ENCODE data around the gene NEURL1B. TPM values are rescaled to one million over a fixed set of nuclear protein-coding genes. Genes with fewer than 3 reads are reported as not detected.

Gene NEURL1B
- polyA plus RNA-seq, 1 of the 3 experiments (the other 2 are of a cell fraction): 2.8 TPM

DNA sequence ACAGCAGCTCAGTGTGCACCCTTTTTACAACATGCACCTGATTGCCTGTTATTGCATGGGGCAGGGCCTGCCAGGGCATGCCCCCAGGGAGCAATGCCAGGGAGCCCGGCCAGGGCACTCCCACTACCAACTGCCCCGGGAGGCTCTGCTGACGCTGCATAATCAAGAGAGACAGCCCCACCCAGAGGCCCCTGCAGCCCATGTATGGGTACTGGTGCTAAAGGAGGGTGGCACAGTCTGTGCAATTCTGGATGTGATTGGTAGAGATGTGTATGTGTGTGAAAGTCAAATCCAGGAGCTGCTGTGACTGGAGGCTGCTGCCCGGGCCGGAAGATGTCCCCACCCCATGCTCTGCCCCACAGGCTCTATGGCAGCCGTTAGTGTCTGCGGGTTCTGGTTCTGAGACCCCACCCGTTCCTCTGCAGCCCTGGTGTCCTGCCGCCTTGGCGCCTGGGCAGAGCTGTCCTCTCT is 3.9 kb upstream of the NEURL1B start (continued):
- TF ChIP-seq, protein P1, sequence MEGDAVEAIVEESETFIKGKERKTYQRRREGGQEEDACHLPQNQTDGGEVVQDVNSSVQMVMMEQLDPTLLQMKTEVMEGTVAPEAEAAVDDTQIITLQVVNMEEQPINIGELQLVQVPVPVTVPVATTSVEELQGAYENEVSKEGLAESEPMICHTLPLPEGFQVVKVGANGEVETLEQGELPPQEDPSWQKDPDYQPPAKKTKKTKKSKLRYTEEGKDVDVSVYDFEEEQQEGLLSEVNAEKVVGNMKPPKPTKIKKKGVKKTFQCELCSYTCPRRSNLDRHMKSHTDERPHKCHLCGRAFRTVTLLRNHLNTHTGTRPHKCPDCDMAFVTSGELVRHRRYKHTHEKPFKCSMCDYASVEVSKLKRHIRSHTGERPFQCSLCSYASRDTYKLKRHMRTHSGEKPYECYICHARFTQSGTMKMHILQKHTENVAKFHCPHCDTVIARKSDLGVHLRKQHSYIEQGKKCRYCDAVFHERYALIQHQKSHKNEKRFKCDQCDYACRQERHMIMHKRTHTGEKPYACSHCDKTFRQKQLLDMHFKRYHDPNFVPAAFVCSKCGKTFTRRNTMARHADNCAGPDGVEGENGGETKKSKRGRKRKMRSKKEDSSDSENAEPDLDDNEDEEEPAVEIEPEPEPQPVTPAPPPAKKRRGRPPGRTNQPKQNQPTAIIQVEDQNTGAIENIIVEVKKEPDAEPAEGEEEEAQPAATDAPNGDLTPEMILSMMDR (IDR thresholded peaks at IDR 0.05): no peak
- TF ChIP-seq FOXJ3 (CRISPR knock-in tag; IDR thresholded peaks at IDR 0.05): no peak
- TF ChIP-seq MEF2A (IDR thresholded peaks at IDR 0.05; ENCODE audit: borderline replicate concordance, low read depth): no peak

DNA sequence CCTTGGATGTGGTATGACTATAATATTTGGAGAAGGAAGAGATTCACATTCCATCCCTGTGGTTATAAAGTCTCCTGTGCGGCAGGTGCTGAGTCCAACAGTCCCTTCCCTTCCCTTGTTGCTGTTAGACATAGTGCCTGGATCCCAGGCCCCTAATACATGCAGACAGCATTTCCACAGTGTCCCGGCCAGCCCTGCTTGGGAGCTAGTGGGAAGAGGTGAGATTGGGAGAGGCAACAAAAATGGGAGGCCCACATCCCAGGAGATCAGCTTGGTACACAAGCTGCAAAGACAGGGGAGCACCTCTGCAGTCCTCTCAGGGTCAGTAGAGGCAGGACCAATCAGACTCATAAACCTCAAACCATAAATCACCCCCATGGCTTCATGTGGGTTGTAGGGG is 3.3 kb upstream of the NEURL1B start:
- no peaks in the 10 kb centered on the region for H4K20me1 ChIP-seq (ENCODE audit: insufficient read depth)
- WGBS (ENCODE audit: low lambda C conversion rate): 63% methylated on average over 1 of the region's 2 CpGs
- no peak overlapping the region for H3K4me2 ChIP-seq
- H3K27me3 ChIP-seq (ENCODE audit: insufficient read depth): no peaks in the 10 kb centered on the region
- no peak overlapping the region for H3K4me3 ChIP-seq (ENCODE audit: low read depth in 2 of 2, low read length in 1 of 2)
- no peaks in the 10 kb centered on the region for H3K9me2 ChIP-seq
- TF ChIP-seq GATA2 (CRISPR knock-in tag; IDR thresholded peaks at IDR 0.05): no peak
- TF ChIP-seq EP300 (IDR thresholded peaks at IDR 0.05; ENCODE audit: borderline replicate concordance in 1 of 2, low read depth in 1 of 2, low read length in 1 of 2): no peak
- no peak for TF ChIP-seq RCOR1 (IDR thresholded peaks at IDR 0.05; ENCODE audit: low read length)
- TF ChIP-seq MEF2A (IDR thresholded peaks at IDR 0.05; ENCODE audit: borderline replicate concordance, low read depth): no peak
- TF ChIP-seq, protein P1 (IDR thresholded peaks at IDR 0.05): no peak
- TF ChIP-seq, protein P2, sequence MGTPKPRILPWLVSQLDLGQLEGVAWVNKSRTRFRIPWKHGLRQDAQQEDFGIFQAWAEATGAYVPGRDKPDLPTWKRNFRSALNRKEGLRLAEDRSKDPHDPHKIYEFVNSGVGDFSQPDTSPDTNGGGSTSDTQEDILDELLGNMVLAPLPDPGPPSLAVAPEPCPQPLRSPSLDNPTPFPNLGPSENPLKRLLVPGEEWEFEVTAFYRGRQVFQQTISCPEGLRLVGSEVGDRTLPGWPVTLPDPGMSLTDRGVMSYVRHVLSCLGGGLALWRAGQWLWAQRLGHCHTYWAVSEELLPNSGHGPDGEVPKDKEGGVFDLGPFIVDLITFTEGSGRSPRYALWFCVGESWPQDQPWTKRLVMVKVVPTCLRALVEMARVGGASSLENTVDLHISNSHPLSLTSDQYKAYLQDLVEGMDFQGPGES (IDR thresholded peaks at IDR 0.05; ENCODE audit: low read depth, low read length): no peak
- no peak for TF ChIP-seq JUND (IDR thresholded peaks at IDR 0.05)
- TF ChIP-seq NFIC (IDR thresholded peaks at IDR 0.05; ENCODE audit: borderline replicate concordance): no peak
- TF ChIP-seq, protein P3, sequence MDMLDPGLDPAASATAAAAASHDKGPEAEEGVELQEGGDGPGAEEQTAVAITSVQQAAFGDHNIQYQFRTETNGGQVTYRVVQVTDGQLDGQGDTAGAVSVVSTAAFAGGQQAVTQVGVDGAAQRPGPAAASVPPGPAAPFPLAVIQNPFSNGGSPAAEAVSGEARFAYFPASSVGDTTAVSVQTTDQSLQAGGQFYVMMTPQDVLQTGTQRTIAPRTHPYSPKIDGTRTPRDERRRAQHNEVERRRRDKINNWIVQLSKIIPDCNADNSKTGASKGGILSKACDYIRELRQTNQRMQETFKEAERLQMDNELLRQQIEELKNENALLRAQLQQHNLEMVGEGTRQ (IDR thresholded peaks at IDR 0.05; ENCODE audit: borderline replicate concordance, low read depth, low read length): no peak
- no peak for TF ChIP-seq RAD21 (IDR thresholded peaks at IDR 0.05; ENCODE audit: low read length)
- no peak for TF ChIP-seq FOXJ3 (CRISPR knock-in tag; IDR thresholded peaks at IDR 0.05)
- TF ChIP-seq, protein P4, sequence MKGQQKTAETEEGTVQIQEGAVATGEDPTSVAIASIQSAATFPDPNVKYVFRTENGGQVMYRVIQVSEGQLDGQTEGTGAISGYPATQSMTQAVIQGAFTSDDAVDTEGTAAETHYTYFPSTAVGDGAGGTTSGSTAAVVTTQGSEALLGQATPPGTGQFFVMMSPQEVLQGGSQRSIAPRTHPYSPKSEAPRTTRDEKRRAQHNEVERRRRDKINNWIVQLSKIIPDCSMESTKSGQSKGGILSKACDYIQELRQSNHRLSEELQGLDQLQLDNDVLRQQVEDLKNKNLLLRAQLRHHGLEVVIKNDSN (IDR thresholded peaks at IDR 0.05; ENCODE audit: borderline replicate concordance, low read depth): no peak
- no peak for TF ChIP-seq EZH2phosphoT487 (IDR thresholded peaks at IDR 0.05; ENCODE audit: borderline replicate concordance, low read depth)
- no peak for TF ChIP-seq TEAD4 (IDR thresholded peaks at IDR 0.05; ENCODE audit: borderline replicate concordance, insufficient read depth)
- TF ChIP-seq, protein P5, sequence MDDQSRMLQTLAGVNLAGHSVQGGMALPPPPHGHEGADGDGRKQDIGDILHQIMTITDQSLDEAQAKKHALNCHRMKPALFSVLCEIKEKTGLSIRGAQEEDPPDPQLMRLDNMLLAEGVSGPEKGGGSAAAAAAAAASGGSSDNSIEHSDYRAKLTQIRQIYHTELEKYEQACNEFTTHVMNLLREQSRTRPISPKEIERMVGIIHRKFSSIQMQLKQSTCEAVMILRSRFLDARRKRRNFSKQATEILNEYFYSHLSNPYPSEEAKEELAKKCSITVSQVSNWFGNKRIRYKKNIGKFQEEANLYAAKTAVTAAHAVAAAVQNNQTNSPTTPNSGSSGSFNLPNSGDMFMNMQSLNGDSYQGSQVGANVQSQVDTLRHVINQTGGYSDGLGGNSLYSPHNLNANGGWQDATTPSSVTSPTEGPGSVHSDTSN (IDR thresholded peaks at IDR 0.05): no peak
- no peak for TF ChIP-seq YY1 (IDR thresholded peaks at IDR 0.05; ENCODE audit: low read depth)
- no peak for TF ChIP-seq ELF1 (IDR thresholded peaks at IDR 0.05)
- no peak for TF ChIP-seq TCF12 (IDR thresholded peaks at IDR 0.05)
- TF ChIP-seq NRF1 (IDR thresholded peaks at IDR 0.05; ENCODE audit: low read depth, low read length): no peak
- TF ChIP-seq RFX5 (IDR thresholded peaks at IDR 0.05; ENCODE audit: low read length): no peak
- no peak for DNase-seq
- 0 out of 2 replicates have a peak, but pooled peaks cover 6% of the 10 kb centered on the region for H3K79me2 ChIP-seq (ENCODE audit: insufficient read depth)
- H3K4me1 ChIP-seq (ENCODE audit: control insufficient read depth in 1 of 2, insufficient read depth in 2 of 2, low read depth in 1 of 2, low read length in 1 of 2): peaks cover 5 to 14% of the 10 kb centered on the region in 2 experiments; a peak in 2 of 4 replicates
- POLR2A ChIA-PET: no interaction called here
- H3K36me3 ChIP-seq (replicated peaks in 1 of 2; ENCODE audit: control insufficient read depth in 1 of 2, insufficient read depth in 2 of 2, low read length in 1 of 2): no peaks in the 10 kb centered on the region
- peaks cover 2% of the 10 kb centered on the region for H3F3A ChIP-seq (replicated peaks; ENCODE audit: insufficient read depth)
- CTCF ChIA-PET: interaction anchor here (1.1 to 1.7 kb wide), 5 partner anchors 31 to 158 kb away, joined by 3 to 5 read pairs (median 4); no protein-coding TSS in a partner anchor
- no peak overlapping the region for H3K9ac ChIP-seq
- no peaks in the 10 kb centered on the region for H3K9me3 ChIP-seq
- no peak overlapping the region for H2AFZ ChIP-seq (ENCODE audit: low read depth)
- H3K27ac ChIP-seq (ENCODE audit: low read depth in 2 of 2, low read length in 1 of 2): no peak overlapping the region
